GM04503 (cell line): ENCODE measurements around the gene SMIM8.
A peak's percentile ranks its signal among the peaks of the same experiment; 100 is the strongest.

Source experiments
- DNase-seq: peaks from one replicate; pipeline ENCODE4 v3.0.0-alpha.2; 2012; ENCODE audit warnings: low read depth

Gene SMIM8

DNA sequence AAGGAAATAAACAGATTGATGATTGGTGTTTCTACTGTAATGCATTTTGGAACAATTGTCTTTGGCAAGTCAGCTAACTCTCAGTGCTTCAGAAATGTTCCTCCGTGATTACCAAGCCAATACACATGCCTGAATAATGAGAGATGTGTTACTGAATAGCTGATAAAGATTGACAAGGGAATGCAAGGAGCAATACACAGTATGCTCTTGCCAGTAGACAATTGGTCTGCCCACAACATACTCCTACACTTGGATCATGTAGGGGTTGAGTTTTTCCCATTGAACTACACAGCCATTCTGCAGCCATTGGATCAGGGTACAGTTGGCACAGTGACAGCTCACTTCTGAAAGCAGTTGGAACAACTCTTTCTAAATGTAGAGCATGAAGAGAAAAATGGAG, 12.3 kb downstream of the SMIM8 start:
- DNase-seq: no peak

DNA sequence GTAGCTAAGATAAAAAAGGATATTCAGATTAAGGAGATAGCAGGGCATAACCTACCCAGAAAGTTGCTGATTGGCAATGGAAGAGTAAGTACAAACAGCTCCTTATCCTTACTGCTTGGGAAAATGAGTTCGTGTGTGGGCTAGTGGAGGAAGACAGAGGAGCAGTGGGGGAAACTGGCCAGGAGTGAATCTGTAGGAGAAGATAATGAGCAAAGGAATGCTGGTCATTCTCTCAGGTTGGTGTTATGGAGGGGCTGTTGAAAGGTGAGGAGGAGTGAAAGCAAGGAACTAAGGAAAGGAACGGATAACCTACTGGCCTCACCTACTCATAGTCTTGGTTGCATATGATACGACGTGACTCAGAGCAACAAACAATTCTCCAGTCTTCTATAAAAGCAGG, 14.0 kb downstream of the SMIM8 start:
- no peak for DNase-seq

DNA sequence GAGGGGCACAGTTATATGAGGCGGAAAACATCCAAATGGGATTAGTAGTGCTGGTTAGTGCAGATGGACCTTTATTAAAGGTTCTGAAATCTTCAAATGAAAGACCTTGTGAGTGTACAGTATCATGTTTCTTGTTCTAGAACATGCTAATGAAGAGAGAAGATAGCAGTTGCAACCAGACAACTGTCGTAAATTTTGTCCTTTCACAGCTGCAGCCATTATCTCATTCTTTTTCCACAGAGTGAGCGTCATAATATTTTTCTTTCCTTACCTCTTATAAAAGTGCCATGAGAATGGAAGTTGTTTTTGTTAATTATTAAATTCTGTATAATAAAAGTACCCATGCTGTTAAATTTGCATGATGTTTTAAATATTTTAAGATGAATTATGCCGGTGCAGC, 17.8 kb downstream of the SMIM8 start:
- no peak for DNase-seq

DNA sequence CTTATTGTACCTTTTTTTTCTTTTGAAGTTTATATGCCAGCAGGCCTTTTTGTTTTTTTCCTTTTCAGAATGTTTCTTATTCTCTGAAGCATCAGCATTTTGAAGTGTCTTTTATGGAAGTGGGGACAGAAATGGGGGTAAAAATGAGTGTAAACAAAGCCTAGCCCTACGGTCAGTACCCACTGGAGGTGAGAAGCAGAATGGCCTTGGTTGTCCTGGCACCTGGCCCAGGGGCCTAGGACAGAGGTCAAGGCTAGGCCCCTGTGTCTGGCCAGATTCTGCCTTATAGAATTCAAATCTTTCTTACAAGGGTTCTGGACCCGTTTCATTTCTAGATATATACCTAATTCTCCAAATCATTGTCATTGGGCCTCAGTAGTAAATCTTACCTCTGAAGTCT, 18.8 kb downstream of the SMIM8 start:
- no peak for DNase-seq

DNA sequence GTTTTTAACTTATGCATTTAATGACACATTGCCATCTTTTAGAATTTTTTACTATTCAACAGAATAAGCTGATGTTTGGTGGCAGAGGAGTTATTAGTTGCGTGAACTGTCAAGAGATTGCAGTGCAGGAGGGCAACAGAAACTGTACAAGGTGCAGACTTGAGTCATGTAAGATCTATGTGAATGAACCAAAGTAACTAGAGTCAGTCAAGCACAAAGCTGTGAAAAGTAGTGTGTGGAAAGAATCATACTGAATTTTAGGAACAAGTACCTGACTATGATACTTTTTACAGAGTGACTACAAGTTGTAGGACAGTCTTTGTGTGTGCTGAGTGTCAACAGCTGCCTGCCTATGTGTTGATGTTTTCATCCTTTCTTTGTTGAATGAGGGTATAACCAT, 19.5 kb downstream of the SMIM8 start:
- no peak for DNase-seq

DNA sequence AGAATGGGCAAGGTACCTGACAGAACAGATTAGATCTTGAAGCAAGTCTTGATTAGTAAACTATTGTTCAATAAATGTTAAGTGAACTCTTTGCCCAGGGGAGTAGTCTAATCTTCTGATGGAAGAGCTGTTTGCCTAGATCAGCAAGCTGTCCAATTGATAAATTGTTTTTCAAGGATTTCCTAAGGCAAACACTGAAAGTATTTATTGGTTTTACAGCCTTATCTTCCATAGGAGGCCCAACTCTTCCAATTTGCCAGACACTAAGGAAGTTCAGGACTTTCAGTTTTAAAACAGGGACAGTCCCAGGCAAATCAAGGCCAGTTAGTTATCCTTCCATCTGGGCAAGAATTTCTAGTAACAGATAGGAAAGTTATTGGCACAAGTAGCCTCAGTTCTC, 20.4 kb downstream of the SMIM8 start:
- DNase-seq: no peak

DNA sequence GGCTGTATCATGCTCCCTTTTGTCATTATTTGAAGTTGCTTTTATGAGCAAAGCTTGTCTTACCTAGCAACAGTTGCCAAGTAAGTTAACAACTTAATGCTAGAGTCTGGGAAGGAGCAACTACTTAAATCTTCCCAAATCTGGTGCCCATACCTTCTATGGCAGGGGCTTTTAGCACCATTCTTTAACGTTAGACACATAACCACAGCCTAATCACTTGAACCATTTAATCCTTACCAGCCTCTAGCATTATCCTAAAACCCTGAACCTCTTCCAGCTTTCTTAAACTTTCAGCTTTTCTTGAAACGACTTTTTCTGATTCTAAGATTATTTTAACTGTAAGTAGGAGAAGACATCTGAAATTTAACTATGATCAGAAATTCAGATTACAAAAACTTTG, 22.3 kb downstream of the SMIM8 start, which contains the start of gene C6orf163:
TSS of gene C6orf163 (plus strand) at position 83 of the 400 bp plus-strand sequence. CDS start at position 370, 287 bp downstream.
- no peak for DNase-seq

DNA sequence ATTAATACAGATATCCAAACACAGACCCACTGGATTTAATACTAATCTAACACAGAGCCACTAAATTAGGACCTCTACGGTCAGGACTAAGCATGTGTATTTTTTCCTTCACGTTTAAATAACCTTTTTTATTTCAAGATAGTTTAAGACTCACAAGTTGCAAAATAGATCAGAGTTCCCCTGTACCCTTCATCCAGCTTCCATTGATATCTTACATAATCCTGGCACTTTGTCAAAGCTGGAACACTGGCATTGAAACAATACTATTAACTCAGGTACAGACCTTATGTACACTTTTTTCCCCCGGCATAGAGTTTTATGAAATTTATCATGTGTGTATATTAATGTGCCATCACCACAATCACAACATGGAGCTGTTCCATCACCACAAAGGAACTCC, 24.3 kb downstream of the SMIM8 start:
- DNase-seq: no peak

DNA sequence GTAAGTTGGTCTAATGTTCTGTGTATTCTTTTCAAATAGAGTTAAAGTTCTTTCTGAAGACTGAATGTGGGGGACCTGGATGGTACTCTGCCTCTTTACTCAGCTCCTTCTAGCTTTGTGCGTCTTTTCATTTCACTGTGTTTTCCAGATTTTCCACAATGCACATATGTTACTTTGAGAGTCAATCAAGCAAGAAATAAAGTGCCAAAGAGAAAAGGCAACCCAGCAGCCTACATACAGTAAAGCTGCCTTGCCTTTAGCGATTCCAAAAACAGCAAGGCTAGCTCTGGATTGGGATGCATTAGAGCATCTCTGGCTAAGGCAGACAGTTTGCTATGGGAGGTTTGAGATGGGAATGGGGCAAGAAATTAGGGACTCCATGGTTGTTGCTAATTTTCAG, 27.5 kb downstream of the SMIM8 start:
- DNase-seq: no peak

DNA sequence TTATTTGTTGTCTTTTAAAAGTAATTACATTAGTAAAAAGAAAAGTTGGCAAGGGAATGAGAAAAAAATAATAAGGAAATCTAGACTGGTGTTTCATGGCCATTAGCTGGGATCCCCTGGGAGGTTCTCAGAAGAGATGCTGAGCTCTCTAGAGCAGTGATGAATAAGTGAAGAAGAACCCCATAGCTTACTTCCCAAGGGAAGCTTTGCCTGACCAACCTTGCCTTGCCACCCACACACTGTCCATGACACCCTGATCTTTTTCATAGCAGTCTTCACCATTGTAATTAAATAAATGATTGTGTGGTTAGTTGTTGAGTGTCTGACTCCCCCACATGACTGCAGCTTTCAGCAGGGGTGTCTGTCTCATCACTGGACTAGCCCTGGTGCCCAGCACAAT, 28.1 kb downstream of the SMIM8 start:
- DNase-seq: peak; percentile 28

DNA sequence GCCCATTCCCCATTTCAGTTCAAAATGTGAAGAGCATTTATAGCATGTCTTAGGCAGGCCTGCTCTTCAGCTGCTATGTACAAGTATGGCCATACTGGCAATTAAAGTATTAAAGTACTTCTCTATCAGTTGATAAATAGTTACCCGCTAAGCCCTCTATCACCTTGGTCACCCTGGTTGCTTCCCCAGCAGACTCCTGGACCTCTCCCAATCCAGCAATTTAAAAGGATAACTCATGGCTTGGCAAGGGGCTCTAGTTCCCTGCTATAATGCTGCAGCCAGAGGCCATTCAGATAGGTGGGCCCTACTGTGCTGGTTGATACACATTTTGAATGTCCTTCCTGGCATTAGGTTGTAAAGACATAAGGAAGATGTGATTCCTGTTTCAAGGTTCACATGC, 29.2 kb downstream of the SMIM8 start:
- no peak for DNase-seq

DNA sequence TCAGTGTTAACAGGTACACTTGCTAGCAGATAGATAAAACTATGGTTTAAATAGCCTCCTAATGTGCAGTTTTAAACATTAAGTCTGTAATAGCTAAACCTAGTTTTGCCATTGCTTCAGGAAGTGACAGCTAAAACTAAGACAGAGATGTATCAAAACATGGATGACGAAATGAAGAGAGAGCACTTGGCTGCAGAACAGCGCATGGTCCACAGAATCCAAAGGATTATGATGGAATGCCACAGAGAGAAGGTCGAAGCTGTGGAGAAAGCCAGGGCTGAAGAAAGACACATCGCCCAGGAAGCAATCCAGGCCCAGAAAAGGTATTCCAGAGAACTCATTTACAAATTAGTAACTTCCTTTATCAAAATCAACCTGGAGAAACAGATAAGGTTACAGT, 33.8 kb downstream of the SMIM8 start:
- DNase-seq: no peak

DNA sequence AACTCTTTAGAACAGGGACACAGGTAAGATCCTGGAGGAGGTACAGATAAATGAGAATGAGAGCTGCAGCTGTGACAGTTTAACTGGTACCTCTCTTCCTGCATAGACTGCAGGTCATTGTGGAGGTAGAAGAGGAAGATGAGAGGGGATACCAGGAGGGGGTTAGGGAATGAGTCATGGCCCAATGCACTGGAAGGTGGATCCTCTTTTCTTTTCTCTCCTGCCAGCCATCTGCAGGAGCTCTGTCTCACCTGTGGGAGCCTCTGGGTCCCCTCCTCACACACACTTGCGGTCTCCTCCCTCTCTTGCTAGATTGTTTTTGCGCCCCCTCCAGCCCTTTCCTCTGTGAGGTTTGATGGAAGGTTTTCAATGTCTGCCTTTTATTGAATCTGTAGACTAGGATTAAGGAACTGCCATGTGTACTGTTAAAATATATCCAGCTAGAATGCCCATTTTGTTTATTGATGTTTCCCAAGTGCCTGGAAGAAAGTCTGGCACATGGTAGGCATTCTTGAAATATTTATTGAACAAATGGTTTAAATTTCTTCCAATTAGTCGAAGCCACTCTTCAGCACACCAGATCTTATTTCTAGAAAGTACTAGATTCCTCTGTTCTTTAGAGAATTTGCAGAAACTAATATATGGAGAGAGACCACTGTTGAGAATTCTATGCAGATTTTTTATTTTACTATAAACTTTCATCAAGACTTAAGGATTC, 35.2 kb downstream of the SMIM8 start:
- DNase-seq: no peak

DNA sequence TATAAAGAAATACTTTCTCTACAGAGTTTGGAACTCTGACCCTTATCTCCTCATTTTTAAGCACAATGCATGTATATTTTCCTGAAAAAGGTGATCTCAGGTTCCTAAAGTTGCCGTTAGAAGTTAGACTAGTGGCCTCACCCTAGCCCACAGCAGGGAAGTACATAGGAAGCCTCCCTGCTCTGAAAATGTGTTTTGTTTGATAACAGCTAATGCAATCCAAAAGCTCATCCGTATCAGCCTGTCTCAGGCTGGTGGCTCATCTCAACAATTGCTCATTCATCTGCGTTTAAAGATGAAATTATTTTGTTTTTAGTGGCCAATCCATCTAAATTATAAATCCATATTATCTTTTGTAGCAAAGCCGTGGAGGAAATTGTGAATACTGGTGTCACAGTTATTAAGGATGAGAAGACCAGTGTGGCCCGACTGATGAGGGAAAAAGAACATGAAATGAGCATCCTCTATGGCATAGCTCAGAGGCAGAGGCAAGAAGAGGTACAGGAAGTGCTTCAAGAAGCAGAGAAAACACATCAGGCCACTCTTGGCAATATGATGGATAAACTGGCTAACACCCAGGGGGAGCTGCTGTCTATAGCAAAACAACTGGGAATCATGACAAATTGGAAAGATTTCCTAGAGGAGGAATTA, 42.3 kb downstream of the SMIM8 start:
- no peak for DNase-seq

DNA sequence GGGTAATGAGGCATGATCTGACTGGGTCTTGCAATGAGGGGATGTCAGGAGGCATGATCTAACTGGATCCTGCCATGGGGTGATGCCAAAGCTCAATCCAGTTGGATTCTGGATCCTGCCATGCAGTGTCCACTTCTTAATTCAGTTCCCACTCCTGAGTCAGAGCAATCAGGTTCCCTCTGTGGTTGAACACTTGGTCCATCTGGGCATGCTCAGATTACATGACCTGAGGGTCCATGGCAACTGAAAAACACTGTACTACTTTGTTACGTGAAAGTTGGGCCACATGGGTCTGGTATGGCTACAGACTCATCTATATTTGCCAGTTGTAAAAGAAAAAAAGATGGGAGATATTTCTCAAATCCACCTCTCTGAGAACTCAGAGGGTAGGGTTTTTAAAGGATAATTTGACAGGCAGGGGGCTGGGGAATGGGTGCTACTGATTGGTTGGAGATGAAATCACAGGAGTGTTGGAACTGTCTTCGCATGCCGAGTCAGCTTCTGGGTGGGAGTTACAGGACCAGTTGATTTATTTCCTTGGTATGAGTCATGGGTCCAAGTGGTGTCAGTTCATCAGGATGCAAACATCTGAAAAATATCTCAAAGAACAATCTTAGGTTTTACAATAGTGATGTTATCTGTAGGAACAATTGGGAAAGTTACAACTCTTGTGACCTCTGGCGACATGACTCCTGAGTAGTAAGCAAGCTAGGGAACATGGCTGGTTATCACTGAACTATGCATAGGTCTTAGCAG, 43.9 kb downstream of the SMIM8 start:
- DNase-seq: no peak

DNA sequence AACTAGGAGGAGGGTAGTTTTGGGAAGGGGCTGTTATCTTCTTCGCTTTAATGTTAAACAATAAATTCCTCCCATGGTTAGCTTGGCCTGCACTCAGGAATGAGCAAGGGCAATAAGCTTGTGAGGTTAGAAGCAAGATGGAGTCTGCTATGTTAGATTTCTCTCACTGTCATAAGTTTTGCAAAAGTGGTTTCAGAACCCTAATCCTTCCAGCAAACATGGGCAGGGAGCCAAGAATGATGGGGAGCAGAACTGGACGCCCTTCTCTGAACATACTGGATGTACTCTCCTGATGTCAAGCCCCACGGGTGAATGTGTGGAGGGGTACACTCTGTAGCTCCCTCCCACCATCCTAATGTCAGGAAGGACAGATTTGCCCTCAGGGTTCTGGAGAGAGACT, 44.5 kb downstream of the SMIM8 start:
- DNase-seq: no peak

DNA sequence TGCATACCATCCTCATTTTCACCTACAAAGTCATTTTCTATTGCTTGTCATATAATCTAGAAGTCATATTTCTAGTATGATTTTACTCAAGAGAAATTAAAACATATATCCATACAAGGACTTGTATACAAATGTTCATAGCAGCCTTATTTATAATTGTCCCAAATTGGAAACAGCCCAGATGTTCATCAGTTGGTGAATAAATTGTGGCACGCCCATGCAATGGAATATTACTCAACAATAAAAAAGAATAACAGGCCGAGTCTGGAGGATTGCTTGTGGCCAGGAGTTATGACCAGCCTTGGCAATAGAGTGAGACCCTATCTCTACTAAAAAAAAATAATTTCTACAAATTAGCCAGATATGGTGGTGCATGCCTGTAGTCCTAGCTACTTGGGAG, 51.0 kb downstream of the SMIM8 start:
- DNase-seq: no peak

DNA sequence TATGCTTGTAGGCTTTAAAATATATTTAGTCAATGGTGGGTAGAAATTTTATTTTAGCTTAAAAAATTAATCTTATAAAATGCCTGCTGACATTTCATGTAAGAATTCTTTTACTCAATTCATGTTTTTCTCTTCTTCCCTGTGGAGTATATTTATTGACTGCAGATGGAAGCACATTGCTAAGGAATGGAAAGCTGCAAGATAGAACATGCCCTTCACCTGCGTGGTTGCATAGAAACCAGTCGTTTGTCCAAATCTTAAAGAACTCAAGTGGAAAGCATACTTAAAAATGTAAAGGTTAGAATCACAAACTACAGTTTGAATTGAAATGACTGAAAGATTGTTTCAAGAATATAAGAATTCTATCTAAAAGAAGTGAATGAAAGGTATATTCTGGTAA, 52.9 kb downstream of the SMIM8 start:
- DNase-seq: no peak

DNA sequence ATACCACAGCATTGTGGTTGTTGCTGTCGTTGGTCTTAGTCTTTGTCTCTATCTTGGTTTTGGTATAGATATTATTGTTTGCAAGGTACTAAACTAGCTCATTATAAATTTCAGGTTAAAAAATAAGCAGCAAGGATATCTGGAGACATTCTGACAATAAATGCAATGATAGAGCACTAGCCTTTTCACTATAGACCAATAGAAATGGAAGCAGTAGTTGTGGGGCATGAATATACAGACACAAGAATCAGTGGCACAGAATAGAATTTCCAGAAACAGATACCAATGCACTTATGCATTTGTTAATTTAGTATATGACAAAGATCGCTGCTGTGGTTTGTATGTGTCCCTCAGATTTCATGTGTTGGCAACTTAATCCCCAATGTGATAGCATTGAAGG, 54.3 kb downstream of the SMIM8 start:
- no peak for DNase-seq

DNA sequence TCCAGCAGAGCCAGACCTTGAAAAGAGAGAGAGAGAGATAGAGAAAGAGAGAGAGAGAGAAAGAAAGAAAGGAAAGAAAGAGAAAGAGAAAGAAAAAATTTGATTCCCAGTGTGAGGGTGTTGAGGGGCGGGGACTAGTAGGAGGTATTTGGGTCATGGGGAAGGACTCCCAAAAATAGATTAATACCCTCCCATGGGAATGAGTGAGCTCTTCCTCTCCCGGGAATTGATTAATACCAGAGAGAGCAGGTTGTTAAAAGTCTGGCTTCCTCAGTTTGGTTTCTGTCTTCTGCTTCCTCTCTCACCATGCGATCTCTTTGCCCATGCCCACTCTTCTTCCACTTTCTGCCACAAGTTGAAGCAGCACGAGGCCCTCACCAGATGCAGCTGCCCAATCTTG, 56.6 kb downstream of the SMIM8 start:
- DNase-seq: no peak

DNA sequence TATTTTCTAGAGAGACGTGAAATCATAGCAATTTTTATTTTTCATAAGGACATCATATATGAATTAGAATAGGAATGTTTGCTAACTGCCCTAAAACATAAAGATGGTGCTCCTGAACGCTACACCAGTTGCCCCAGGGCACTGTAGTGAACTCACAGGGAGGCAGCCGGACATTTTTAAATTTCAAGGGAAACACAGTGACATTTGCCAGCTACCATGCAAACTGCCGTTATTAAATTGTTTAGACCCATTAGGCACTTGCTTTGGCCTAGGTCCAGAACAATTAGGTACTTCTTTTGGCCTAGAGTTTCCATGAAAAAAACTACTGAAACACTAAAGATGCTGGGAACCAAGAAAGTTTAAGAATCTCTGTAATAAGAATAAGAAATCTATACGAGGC, 60.5 kb downstream of the SMIM8 start:
- no peak for DNase-seq

DNA sequence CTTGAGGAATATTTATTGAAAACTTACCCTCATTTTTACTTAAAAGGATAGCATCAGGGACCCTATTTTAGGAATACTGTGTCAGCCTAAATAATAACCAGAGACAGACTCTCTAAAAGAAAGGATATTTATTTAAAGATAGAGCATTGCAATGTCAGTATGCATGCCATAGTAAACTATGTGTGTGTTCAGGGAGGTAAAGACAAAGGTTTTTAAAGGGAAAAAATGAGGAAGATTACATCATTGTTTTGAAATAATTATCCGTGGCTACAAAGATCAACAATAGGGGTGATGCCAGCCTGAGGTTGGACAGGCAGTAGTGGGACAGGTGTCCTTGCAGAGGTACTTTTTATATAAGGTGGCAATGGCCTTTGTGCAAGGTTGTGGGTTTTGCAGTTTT, 61.6 kb downstream of the SMIM8 start:
- DNase-seq: no peak

DNA sequence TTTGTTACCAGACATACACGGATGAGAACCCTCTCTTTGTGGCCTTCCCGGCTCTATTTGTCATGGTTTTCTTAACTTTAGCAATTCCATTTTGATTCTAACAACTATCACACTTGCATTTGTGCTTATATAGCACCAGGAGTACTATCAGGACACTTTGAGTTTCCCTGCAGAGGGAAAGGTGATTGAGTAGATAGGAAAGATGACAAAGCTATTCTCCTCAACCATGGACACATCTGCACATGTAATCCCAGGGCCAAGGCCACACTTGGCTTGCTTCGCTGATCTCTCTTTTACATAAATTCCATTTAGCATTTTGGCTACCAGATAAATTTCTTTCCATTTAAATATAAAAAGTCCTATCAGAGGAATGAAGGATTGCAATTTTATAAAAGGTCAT, 62.1 kb downstream of the SMIM8 start:
- no peak for DNase-seq
